DMS153 (cell line): ENCODE results near the gene DMXL1.

Experiments
- DNase-seq: peaks from one replicate; lab custom pipeline; 2025; lab: John Stamatoyannopoulos, UW

The DMXL1 gene

DNA sequence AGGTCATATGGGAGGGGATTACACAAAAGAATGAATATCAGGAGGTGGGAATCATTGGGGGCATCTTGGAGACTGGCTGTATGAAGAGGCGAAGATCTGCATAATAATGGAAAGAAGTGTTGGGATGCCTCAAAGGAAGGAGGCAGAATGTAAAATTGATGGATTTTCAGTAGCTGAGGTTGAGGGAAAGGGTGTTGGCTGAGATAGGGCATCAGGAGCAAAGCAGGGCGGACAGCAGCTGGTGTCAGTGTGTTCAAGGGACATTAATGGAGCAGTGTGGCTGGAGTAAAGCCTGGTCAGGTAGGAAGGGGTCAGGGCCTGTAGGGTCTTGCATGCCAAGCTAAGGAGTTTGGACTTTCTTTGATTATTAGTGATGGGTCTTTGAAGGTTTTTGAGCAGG, 219.7 kb downstream of the DMXL1 start:
- DNase-seq: no peak

GRCh38 chr5:119291056-119291455, 220.2 kb downstream of the DMXL1 start:
- no peak for DNase-seq

- no peak for DNase-seq
Observed at GRCh38 chr5:119291877-119292276, 221.0 kb downstream of the DMXL1 start.

GRCh38 chr5:119292701-119293515, 222.0 kb downstream of the DMXL1 start:
- no peak for DNase-seq

DNA sequence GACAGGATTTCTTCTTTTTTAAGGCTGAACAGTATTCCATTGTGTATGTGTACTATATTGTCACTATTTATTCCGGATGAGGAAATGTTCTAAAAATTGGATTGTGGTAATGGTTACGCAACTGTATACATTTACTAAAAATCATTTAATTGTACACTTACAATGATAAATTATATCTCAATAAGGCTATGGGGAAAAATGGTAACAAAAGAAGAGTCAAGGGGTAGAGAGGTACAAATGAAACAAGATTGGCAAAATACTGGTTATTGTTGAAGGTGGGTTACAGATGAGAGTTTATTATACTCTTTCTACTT, 222.6 kb downstream of the DMXL1 start:
- DNase-seq: no peak
